A549 (cell line): Measurements from ENCODE around the gene PLCH1. TPM values are rescaled to one million over a fixed set of nuclear protein-coding genes. Genes with fewer than 3 reads are reported as not detected.

ENCODE experiments used
- ATAC-seq, 2 experiments: fragments of 200-7000 bp in 1 of 2; fragments of >200 bp in 1 of 2; cut with Nextera tagmentation in 1 of 2; cut with Tn5 transposase in 1 of 2; 3 replicates each; pipeline versions ENCODE4 v1.8.0 to v1.9.1; 2018 to 2020; ENCODE audit warnings: mild to moderate bottlenecking in 1 of 2, moderate library complexity in 1 of 2
- CTCF ChIA-PET: fragments of 300-600 bp; sonication (Branson Sonifier 250); formaldehyde crosslinking; extraction: SDS; loops from one replicate; lab custom pipeline; 2021; ENCODE audit warnings: antibody characterized with exemption, inconsistent platforms; lab: Yijun Ruan, JAX
- POLR2A ChIA-PET: fragments of 350-600 bp; formaldehyde crosslinking; extraction: SDS; loops from one replicate; lab custom pipeline; 2021; ENCODE audit warnings: antibody characterized with exemption, inconsistent platforms; lab: Yijun Ruan, JAX
- DNase-seq, 2 experiments: peaks; one replicate each; pipeline versions ENCODE4 v3.0.0 to v3.0.0-alpha.2; 2011 to 2016; ENCODE audit warnings: low read depth in 1 of 2, low spot score in 1 of 2
- FAIRE-seq: peaks from 2 replicates; lab custom pipeline; 2011; peaks lifted over from hg19 to GRCh38; lab: Jason Lieb, UNC
- H3K27ac ChIP-seq, 2 experiments: fragments of >200 bp; sonication (Bioruptor Twin); formaldehyde crosslinking; 3 replicates each; pipeline ENCODE4 v1.5.1; 2016 to 2017
- H3K4me1 ChIP-seq: fragments of >200 bp; sonication (Bioruptor Twin); formaldehyde crosslinking; 3 replicates; pipeline ENCODE4 v1.6.1; 2016
- H3K4me2 ChIP-seq: fragments of >200 bp; sonication (Bioruptor Twin); formaldehyde crosslinking; 3 replicates; pipeline ENCODE4 v1.6.1; 2016
- H3K4me3 ChIP-seq: fragments of >200 bp; sonication (Bioruptor Twin); formaldehyde crosslinking; 3 replicates; pipeline ENCODE4 v1.5.1; 2016
- H3K9me3 ChIP-seq: fragments of >200 bp; sonication (Bioruptor Twin); formaldehyde crosslinking; 3 replicates; pipeline ENCODE4 v1.6.1; 2016
- BCL3 ChIP-seq: fragments of >200 bp; sonication (Bioruptor Twin); formaldehyde crosslinking; IDR thresholded peaks from 3 replicates; pipeline ENCODE4 v1.6.1; 2016
- CBX8 ChIP-seq: fragments of 200-600 bp; sonication (generic); IDR thresholded peaks from 2 replicates; pipeline ENCODE4 v1.6.1; 2016
- CHD2 ChIP-seq: fragments of 150-350 bp; IDR thresholded peaks from 2 replicates; pipeline ENCODE4 v1.6.1; 2014; ENCODE audit warnings: low read length; ENCODE audit not compliant: partially characterized antibody
- CTCF ChIP-seq: fragments of >200 bp; sonication (Bioruptor Twin); formaldehyde crosslinking; IDR thresholded peaks from 3 replicates; pipeline ENCODE4 v1.5.1; 2016
- EHMT2 ChIP-seq: fragments of 200-600 bp; sonication (generic); IDR thresholded peaks from 2 replicates; pipeline ENCODE4 v1.6.1; 2016; ENCODE audit warnings: antibody characterized with exemption, low read depth, mild to moderate bottlenecking, moderate library complexity
- EP300 ChIP-seq, 2 experiments: fragments of >200 bp; sonication (Bioruptor Twin); formaldehyde crosslinking; IDR thresholded peaks; 2 replicates in 1 of 2; 3 replicates in 1 of 2; pipeline ENCODE4 v1.6.1; 2016 to 2017
- ESRRA ChIP-seq: fragments of 150-350 bp; IDR thresholded peaks from 2 replicates; pipeline ENCODE4 v1.6.1; 2014; ENCODE audit warnings: mild to moderate bottlenecking, low read length, borderline replicate concordance
- FOSL2 ChIP-seq, 2 experiments: fragments of 450-650 bp in 1 of 2; fragments of >200 bp in 1 of 2; sonication (Bioruptor Twin) in 1 of 2; formaldehyde crosslinking; IDR thresholded peaks; 2 replicates each; pipeline versions ENCODE4 v1.5.0 to v1.6.1; 2016 to 2020; ENCODE audit warnings: mild to moderate bottlenecking in 1 of 2, moderate library complexity in 1 of 2
- GATA3 ChIP-seq: IDR thresholded peaks from 2 replicates; pipeline ENCODE4 v1.6.1; 2012; ENCODE audit warnings: borderline replicate concordance
- HDAC2 ChIP-seq: fragments of 200-600 bp; sonication (generic); IDR thresholded peaks from 2 replicates; pipeline ENCODE4 v1.6.1; 2016
- HOXA7 ChIP-seq: fragments of 250-450 bp; sonication (Bioruptor Pico); IDR thresholded peaks from 2 replicates; pipeline ENCODE4 v1.5.0; 2020; ENCODE audit warnings: mild to moderate bottlenecking, moderate library complexity
- NPAS2 ChIP-seq: fragments of 250-450 bp; sonication (Bioruptor Pico); IDR thresholded peaks from 2 replicates; pipeline ENCODE4 v1.8.0; 2022; ENCODE audit warnings: mild to moderate bottlenecking, moderate library complexity, borderline replicate concordance
- POLR2A ChIP-seq: IDR thresholded peaks from 2 replicates; pipeline ENCODE4 v1.6.1; 2012; ENCODE audit warnings: mild to moderate bottlenecking, low read length
- RAD21 ChIP-seq, 2 experiments: fragments of >200 bp in 1 of 2; sonication (Bioruptor Twin) in 1 of 2; formaldehyde crosslinking in 1 of 2; IDR thresholded peaks in 1 of 2; conservative IDR thresholded peaks in 1 of 2; 2 replicates in 1 of 2; 3 replicates in 1 of 2; pipeline ENCODE4 v1.6.1; 2012 to 2018; ENCODE audit warnings: inconsistent platforms in 1 of 2
- RCOR1 ChIP-seq: fragments of 150-350 bp; IDR thresholded peaks from 2 replicates; pipeline ENCODE4 v1.6.1; 2014; ENCODE audit warnings: antibody characterized with exemption, low read length, low read depth
- SMC3 ChIP-seq: fragments of >200 bp; sonication (Bioruptor Twin); formaldehyde crosslinking; IDR thresholded peaks from 3 replicates; pipeline ENCODE4 v1.6.1; 2018; ENCODE audit warnings: inconsistent platforms
- ZFP36 ChIP-seq: fragments of 450-650 bp; IDR thresholded peaks from 2 replicates; pipeline ENCODE4 v1.6.1; 2014; ENCODE audit warnings: borderline replicate concordance; ENCODE audit not compliant: partially characterized antibody
- ZSCAN20 ChIP-seq: fragments of 250-450 bp; sonication (Bioruptor Pico); IDR thresholded peaks from 2 replicates; pipeline ENCODE4 v1.8.0; 2022; ENCODE audit warnings: mild to moderate bottlenecking, moderate library complexity
- polyA plus RNA-seq, 4 experiments: library from polyadenylated mRNA; depleted of rRNA in 3 of 4; stranded (reverse); fragments of >200 nt; fragmentation: RNase III in 1 of 4; extraction: RNeasy Plus Mini Kit Qiagen cat#74134 plus additional on column Dnase treatment in 1 of 4; gene quantifications; 2 replicates in 3 of 4; 3 replicates in 1 of 4; pipeline ENCODE4 v1.2.3, GENCODE V29; 2011 to 2017
- TF ChIP-seq, protein P1 (sequence below): fragments of 200-600 bp; sonication (generic); IDR thresholded peaks from 2 replicates; pipeline ENCODE4 v1.6.1; 2016; ENCODE audit warnings: antibody characterized with exemption, mild to moderate bottlenecking, moderate library complexity
- TF ChIP-seq, protein P2 (sequence below): IDR thresholded peaks from 2 replicates; pipeline ENCODE4 v1.6.1; 2012; ENCODE audit warnings: low read depth, borderline replicate concordance
- TF ChIP-seq, protein P3 (sequence below): IDR thresholded peaks from 2 replicates; pipeline ENCODE4 v1.6.1; 2012

The PLCH1 gene
- polyA plus RNA-seq, 2 of the 4 experiments (the other 2 are of a cell fraction) = 2.1 to 11.1 TPM

GRCh38 chr3:155441026-155441425, 303.8 kb downstream of the PLCH1 start (continued):
- TF ChIP-seq, protein P1, sequence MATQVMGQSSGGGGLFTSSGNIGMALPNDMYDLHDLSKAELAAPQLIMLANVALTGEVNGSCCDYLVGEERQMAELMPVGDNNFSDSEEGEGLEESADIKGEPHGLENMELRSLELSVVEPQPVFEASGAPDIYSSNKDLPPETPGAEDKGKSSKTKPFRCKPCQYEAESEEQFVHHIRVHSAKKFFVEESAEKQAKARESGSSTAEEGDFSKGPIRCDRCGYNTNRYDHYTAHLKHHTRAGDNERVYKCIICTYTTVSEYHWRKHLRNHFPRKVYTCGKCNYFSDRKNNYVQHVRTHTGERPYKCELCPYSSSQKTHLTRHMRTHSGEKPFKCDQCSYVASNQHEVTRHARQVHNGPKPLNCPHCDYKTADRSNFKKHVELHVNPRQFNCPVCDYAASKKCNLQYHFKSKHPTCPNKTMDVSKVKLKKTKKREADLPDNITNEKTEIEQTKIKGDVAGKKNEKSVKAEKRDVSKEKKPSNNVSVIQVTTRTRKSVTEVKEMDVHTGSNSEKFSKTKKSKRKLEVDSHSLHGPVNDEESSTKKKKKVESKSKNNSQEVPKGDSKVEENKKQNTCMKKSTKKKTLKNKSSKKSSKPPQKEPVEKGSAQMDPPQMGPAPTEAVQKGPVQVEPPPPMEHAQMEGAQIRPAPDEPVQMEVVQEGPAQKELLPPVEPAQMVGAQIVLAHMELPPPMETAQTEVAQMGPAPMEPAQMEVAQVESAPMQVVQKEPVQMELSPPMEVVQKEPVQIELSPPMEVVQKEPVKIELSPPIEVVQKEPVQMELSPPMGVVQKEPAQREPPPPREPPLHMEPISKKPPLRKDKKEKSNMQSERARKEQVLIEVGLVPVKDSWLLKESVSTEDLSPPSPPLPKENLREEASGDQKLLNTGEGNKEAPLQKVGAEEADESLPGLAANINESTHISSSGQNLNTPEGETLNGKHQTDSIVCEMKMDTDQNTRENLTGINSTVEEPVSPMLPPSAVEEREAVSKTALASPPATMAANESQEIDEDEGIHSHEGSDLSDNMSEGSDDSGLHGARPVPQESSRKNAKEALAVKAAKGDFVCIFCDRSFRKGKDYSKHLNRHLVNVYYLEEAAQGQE = no peak
- no peak for TF ChIP-seq CHD2
- no peak for TF ChIP-seq RAD21 (conservative IDR thresholded peaks at IDR 0.05 in 1 of 2, IDR thresholded peaks at IDR 0.05 in 1 of 2)
- no peak for TF ChIP-seq HOXA7 (CRISPR knock-in tag)
- TF ChIP-seq BCL3 = no peak

GRCh38 chr3:155435821-155436220, 309.1 kb downstream of the PLCH1 start:
- TF ChIP-seq ZFP36 (no peak), GATA3 (no peak), RCOR1 (no peak), CBX8 (no peak), ZSCAN20 (CRISPR knock-in tag) (no peak), HDAC2 (no peak), EP300 (IDR thresholded peaks at IDR 0.05) (no peak), CTCF (no peak), NPAS2 (CRISPR knock-in tag) (no peak), EHMT2 (no peak), SMC3 (no peak), FOSL2 (IDR thresholded peaks at IDR 0.05) (no peak), FOSL2 (CRISPR knock-in tag; IDR thresholded peaks at IDR 0.05) (no peak), ESRRA (no peak), POLR2A (no peak)
- TF ChIP-seq, protein P2, sequence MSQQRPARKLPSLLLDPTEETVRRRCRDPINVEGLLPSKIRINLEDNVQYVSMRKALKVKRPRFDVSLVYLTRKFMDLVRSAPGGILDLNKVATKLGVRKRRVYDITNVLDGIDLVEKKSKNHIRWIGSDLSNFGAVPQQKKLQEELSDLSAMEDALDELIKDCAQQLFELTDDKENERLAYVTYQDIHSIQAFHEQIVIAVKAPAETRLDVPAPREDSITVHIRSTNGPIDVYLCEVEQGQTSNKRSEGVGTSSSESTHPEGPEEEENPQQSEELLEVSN = no peak
- TF ChIP-seq, protein P1 = no peak
- TF ChIP-seq, protein P3, sequence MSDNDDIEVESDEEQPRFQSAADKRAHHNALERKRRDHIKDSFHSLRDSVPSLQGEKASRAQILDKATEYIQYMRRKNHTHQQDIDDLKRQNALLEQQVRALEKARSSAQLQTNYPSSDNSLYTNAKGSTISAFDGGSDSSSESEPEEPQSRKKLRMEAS = no peak
- Histone ChIP-seq H3K27ac (no peak overlapping the region), H3K4me1 (no peaks in the 10 kb centered on the region), H3K4me2 (no peak overlapping the region), H3K4me3 (no peak overlapping the region), H3K9me3 (no peaks in the 10 kb centered on the region)
- no peak for FAIRE-seq
- ChIA-PET POLR2A (no interaction called here), CTCF (interaction anchor here (1.6 kb wide), 1 partner anchor 265 kb away, joined by 5 read pairs; no protein-coding TSS in a partner anchor)
- no peak for DNase-seq
- ATAC-seq = no peak
